Right cardiac atrium (tissue), 5 donors: Measurements from ENCODE around the gene MAP3K7CL. TPM values are rescaled to one million over a fixed set of nuclear protein-coding genes. Genes with fewer than 3 reads are reported as not detected.

ENCODE experiments used
- ATAC-seq, 2 donors: fragments of 200-7000 bp; cut with Tn5 transposase; one replicate each; pipeline versions ENCODE4 v1.8.0 to v1.9.1; 2020; ENCODE audit warnings: moderate library complexity in 2 of 2, mild to moderate bottlenecking in 1 of 2
- DNase-seq, 3 donors: peaks; one replicate each; pipeline ENCODE4 v3.0.0-alpha.2; 2020
- H3K27ac ChIP-seq: one replicate; pipeline ENCODE4 v1.5.1; 2013; ENCODE audit warnings: mild to moderate bottlenecking, low read length, control low read depth, moderate library complexity
- H3K27me3 ChIP-seq: one replicate; pipeline ENCODE4 v1.6.1; 2013; ENCODE audit not compliant: control insufficient read depth, insufficient read depth
- H3K4me1 ChIP-seq: one replicate; pipeline ENCODE4 v1.6.1; 2013; ENCODE audit warnings: low read length; ENCODE audit not compliant: control insufficient read depth, insufficient read depth
- H3K4me3 ChIP-seq: one replicate; pipeline ENCODE4 v1.5.1; 2013; ENCODE audit warnings: low read length, control low read depth
- H3K9me3 ChIP-seq: one replicate; pipeline ENCODE4 v1.6.1; 2013; ENCODE audit warnings: low read length; ENCODE audit not compliant: control insufficient read depth
- WGBS: extraction: QIAGEN DNeasy Blood & Tissue Kit; methylation state at CpG from one replicate; pipeline ENCODE4 v1.1.7; 2013; 5-methylcytosine and 5-hydroxymethylcytosine counted together
- intact Hi-C, 4 donors: fragments of 100-400 bp; cut with DNase I; formaldehyde crosslinking; loops; one replicate each; pipeline versions ENCODE4 v1.11.0 to v1.14.0; 2022 to 2023
- polyA plus RNA-seq: library from polyadenylated mRNA; stranded (reverse); fragments of 200-250 nt; gene quantifications from one replicate; pipeline ENCODE4 v1.2.3, GENCODE V29; 2013
- total RNA-seq, 4 donors: library from RNA; stranded (reverse); fragmentation: NEBNext Ultra II Directional; extraction: Animal tissue kit (Norgen Biotek cat#: 25700); gene quantifications; one replicate each; pipeline ENCODE4 v1.2.1, GENCODE V29; 2021
- donor health status: healthy with polysubstance abuse.
- donor health status: DM: no; HTN: yes; CAD: no.
- donor health status: DM: no; HTN: no; CAD: no.
- donor health status: DM: no; HTN: yes; CAD: no; lungs with severe emphysema.
- donor health status: DM: yes; HTN: yes; CAD: no.

MAP3K7CL gene
- total and polyA plus RNA-seq, 5 donors = 1.8 to 6.0 (median 3.2) TPM

- 87% methylated on average over 7 of the region's 7 CpGs for WGBS
- intact Hi-C loops = no loop called here
- no peak for DNase-seq
- no peak for ATAC-seq
- peaks cover 3% of the 10 kb centered on the region for H3K4me1 ChIP-seq
- no peaks in the 10 kb centered on the region for H3K27me3 ChIP-seq
- H3K27ac ChIP-seq = no peak overlapping the region
- H3K4me3 ChIP-seq = no peak overlapping the region
- H3K9me3 ChIP-seq = no peaks in the 10 kb centered on the region
Observed at GRCh38 chr21:29212446-29212845, 82.0 kb downstream of the MAP3K7CL start.

DNA sequence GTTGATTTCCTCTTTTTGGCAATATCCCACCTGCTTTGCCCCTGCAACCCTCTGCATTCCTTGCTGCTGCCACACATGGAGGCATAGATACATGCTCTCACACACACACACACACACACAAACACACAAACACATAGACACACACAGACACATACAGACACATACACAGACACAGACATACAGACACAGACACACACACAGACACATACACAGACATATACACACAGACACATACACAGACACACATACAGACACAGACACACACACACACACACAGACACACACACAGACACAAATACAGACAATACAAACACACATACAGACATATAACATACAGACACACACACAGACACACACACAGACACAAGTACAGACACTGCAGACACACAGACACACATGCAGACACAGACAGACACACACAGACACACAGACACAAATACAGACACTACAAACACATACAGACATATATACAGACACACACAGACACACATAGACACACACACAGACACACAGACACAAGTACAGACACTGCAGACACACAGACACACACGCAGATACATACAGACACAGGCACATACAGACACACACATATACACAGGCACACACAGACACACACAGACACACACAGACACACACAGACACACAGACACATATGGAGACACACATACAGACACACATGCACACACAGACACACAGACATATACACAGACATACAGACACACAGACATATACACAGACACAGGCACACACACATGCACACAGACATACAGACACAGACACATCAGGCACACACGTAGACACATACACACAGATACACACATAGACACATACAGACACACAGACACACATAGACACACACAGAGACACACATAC lies 83.3 kb downstream of the MAP3K7CL start:
- Histone ChIP-seq H3K27ac (no peak overlapping the region), H3K9me3 (no peaks in the 10 kb centered on the region), H3K27me3 (no peaks in the 10 kb centered on the region), H3K4me1 (peaks cover 3% of the 10 kb centered on the region), H3K4me3 (no peak overlapping the region)
- ATAC-seq (no peak), DNase-seq (no peak)
- 74% methylated on average over 2 of the region's 2 CpGs for WGBS
- intact Hi-C loops = no loop called here

GRCh38 chr21:29215709-29216108 lies 85.3 kb downstream of the MAP3K7CL start:
- Histone ChIP-seq H3K4me1 (no peaks in the 10 kb centered on the region), H3K9me3 (no peaks in the 10 kb centered on the region), H3K27ac (no peak overlapping the region), H3K4me3 (no peak overlapping the region), H3K27me3 (no peaks in the 10 kb centered on the region)
- ATAC-seq (no peak), DNase-seq (no peak)
- intact Hi-C loops = no loop called here
- WGBS = 82% methylated on average over 2 of the region's 2 CpGs

GRCh38 chr21:29217818-29218291 lies 87.4 kb downstream of the MAP3K7CL start:
- intact Hi-C loops = no loop called here
- WGBS = 41% methylated on average over 4 of the region's 4 CpGs
- H3K27me3 ChIP-seq = no peaks in the 10 kb centered on the region

DNA sequence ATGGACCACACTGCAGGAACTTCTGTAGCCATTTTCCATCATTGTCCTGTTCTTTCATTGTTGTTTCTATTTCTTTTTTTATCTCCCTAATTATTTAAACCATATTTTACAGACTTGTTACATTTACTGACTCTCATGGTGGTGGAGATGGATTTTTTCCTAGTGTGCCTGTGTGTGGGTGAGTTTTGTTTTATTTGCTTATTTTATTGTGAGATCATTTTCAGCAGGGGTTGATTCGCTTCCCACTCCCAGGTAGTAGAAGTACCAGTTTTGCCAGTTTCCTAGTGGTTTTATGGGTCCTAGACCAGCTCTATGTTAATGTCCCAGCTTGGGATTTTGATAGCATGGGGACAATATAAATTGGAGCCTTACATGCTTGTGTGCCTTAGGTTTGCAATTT lies 88.3 kb downstream of the MAP3K7CL start:
- intact Hi-C loops = no loop called here
- DNase-seq (no peak), ATAC-seq (no peak)
- Histone ChIP-seq H3K27me3 (no peaks in the 10 kb centered on the region), H3K9me3 (no peaks in the 10 kb centered on the region), H3K27ac (no peak overlapping the region), H3K4me1 (peaks cover 6% of the 10 kb centered on the region), H3K4me3 (no peak overlapping the region)
- 100% methylated on average over 1 of the region's 1 CpG for WGBS

More at GRCh38 chr21:29217818-29218291, 87.4 kb downstream of the MAP3K7CL start:
- no peak overlapping the region for H3K4me3 ChIP-seq
- DNase-seq (no peak), ATAC-seq (peak; percentile 42 to 70)
- no peak overlapping the region for H3K27ac ChIP-seq
- peaks cover 6% of the 10 kb centered on the region for H3K4me1 ChIP-seq
- no peaks in the 10 kb centered on the region for H3K9me3 ChIP-seq

DNA sequence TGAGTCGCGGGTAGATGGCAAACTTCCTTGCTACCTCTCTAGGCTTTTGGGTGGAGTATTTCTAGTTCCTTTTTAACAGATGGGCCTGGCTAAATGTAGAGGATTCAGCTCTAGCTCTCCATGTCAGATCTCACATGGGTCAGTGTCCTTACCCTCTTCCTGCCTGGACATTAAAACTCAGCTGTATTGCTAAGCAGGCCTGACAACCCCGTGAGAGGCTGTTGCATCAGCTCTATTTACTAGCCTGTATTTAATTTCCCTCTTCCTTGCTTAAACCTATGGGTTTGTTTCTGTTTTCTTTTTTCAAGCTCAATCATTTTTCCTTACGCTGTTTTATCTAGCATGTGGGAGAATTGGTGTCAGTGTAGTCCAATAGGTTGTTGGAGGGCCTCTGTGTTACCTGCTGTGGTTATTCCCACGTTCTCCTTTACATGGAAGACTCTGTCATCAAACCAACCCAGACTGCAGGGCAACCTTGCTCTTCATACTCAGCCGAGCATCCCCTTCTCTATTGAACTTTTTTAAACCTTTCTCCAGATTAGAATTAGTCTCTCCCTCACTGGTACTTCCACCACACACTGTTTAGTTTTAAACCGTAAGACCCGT lies 88.8 kb downstream of the MAP3K7CL start:
- ATAC-seq (peak; percentile 65 to 68), DNase-seq (no peak)
- 88% methylated on average over 8 of the region's 8 CpGs for WGBS
- intact Hi-C loops = no loop called here
- Histone ChIP-seq H3K4me3 (no peak overlapping the region), H3K27ac (no peak overlapping the region), H3K9me3 (no peaks in the 10 kb centered on the region), H3K27me3 (no peaks in the 10 kb centered on the region), H3K4me1 (peaks cover 6% of the 10 kb centered on the region)

GRCh38 chr21:29221253-29221744 lies 90.9 kb downstream of the MAP3K7CL start:
- no peak overlapping the region for H3K27ac ChIP-seq
- WGBS = 69% methylated on average over 5 of the region's 5 CpGs

DNA sequence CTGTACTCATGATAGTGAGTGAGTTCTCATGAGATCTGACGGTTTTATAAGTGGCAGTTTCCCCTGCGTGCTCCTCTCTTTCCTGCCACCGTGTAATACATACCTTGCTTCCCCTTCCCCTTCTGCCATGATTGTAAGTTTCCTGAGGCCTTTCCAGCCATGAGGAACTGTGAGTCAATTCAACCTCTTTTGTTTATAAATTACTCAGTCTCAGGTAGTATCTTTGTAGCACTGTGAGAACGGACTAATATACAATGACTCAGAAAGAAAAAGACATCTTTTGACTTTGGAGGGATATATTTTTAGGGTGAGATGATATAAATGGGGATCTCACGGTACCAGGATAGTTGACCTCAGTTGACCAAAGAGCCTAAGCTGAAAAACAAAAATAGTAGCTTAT lies 93.6 kb downstream of the MAP3K7CL start:
- ATAC-seq (no peak), DNase-seq (no peak)
- H3K27me3 ChIP-seq = no peaks in the 10 kb centered on the region
- intact Hi-C loops = no loop called here
- H3K4me3 ChIP-seq = no peak overlapping the region
- H3K4me1 ChIP-seq = peaks cover 6% of the 10 kb centered on the region
- H3K27ac ChIP-seq = no peak overlapping the region
- no peaks in the 10 kb centered on the region for H3K9me3 ChIP-seq
- WGBS = 78% methylated on average over 5 of the region's 5 CpGs

More at GRCh38 chr21:29221253-29221744, 90.9 kb downstream of the MAP3K7CL start:
- Histone ChIP-seq H3K4me1 (peaks cover 6% of the 10 kb centered on the region), H3K27me3 (no peaks in the 10 kb centered on the region), H3K9me3 (no peaks in the 10 kb centered on the region), H3K4me3 (no peak overlapping the region)
- DNase-seq (no peak), ATAC-seq (no peak)
- intact Hi-C loops = no loop called here

Other genes with a start within 250 kb of the MAP3K7CL start
- gene LTN1, start 137.8 kb upstream of the MAP3K7CL start, total RNA-seq = 10 to 100 TPM; 17.1 to 20.0 (median 19.0) TPM
- gene LTN1, start 137.8 kb upstream of the MAP3K7CL start, polyA plus RNA-seq = 4.8 TPM
- 10 to 100 TPM; 14.3 to 15.9 (median 15.3) TPM for gene RWDD2B, start 111.3 kb upstream of the MAP3K7CL start, total RNA-seq
- gene RWDD2B, start 111.3 kb upstream of the MAP3K7CL start, polyA plus RNA-seq = 18.3 TPM
- 10 to 100 TPM; 33.2 to 41.3 (median 33.8) TPM for gene USP16, start 106.0 kb upstream of the MAP3K7CL start, total RNA-seq
- 21.7 TPM for gene USP16, start 106.0 kb upstream of the MAP3K7CL start, polyA plus RNA-seq
- gene CCT8, start 57.0 kb upstream of the MAP3K7CL start, total RNA-seq = 100 to 1,000 TPM in 3 of 4 donors, 10 to 100 TPM in 1; 98.5 to 122 (median 109) TPM
- 138 TPM for gene CCT8, start 57.0 kb upstream of the MAP3K7CL start, polyA plus RNA-seq
- gene BACH1, start 168.3 kb downstream of the MAP3K7CL start, total RNA-seq = 10 to 100 TPM; 44.8 to 68.3 (median 47.4) TPM
- gene BACH1, start 168.3 kb downstream of the MAP3K7CL start, polyA plus RNA-seq = 5.0 TPM